HepG2 (cell line): ENCODE results near the gene ACBD6. TPM values are rescaled to one million over a fixed set of nuclear protein-coding genes. Genes with fewer than 3 reads are reported as not detected.

Experiments used
- BCL6 ChIP-seq: IDR thresholded peaks from 2 replicates; pipeline ENCODE4 v1.6.1; 2016; ENCODE audit warnings: missing genetic modification reagents, missing compliant biosample characterization
- CEBPG ChIP-seq: IDR thresholded peaks from 2 replicates; pipeline ENCODE4 v1.6.1; 2016
- MXD4 ChIP-seq: IDR thresholded peaks from 2 replicates; pipeline ENCODE4 v1.6.1; 2016; ENCODE audit warnings: mild to moderate bottlenecking, missing biosample characterization, missing genetic modification reagents
- NCOR1 ChIP-seq: fragments of 200-600 bp; sonication (generic); IDR thresholded peaks from 2 replicates; pipeline ENCODE4 v1.7.0; 2017; ENCODE audit warnings: antibody characterized with exemption, low read length, borderline replicate concordance
- NR2F1 ChIP-seq, 2 experiments: fragments of 450-650 bp in 1 of 2; formaldehyde crosslinking in 1 of 2; IDR thresholded peaks; 2 replicates each; pipeline versions ENCODE4 v1.5.0 to v1.6.1; 2016 to 2020; ENCODE audit warnings: mild to moderate bottlenecking in 1 of 2, missing compliant biosample characterization in 1 of 2, missing genetic modification reagents in 1 of 2, moderate library complexity in 1 of 2
- NRL ChIP-seq: sonication (generic); formaldehyde crosslinking; IDR thresholded peaks from 2 replicates; pipeline ENCODE4 v1.5.0; 2020; ENCODE audit warnings: missing genetic modification reagents, mild to moderate bottlenecking, moderate library complexity, borderline replicate concordance
- PHF20 ChIP-seq: sonication (generic); formaldehyde crosslinking; IDR thresholded peaks from 2 replicates; pipeline ENCODE4 v1.5.0; 2020; ENCODE audit warnings: mild to moderate bottlenecking, missing genetic modification reagents
- RARA ChIP-seq: IDR thresholded peaks from 2 replicates; pipeline ENCODE4 v1.6.1; 2016; ENCODE audit warnings: missing genetic modification reagents, missing compliant biosample characterization
- RXRA ChIP-seq: sonication (generic); formaldehyde crosslinking; IDR thresholded peaks from 2 replicates; pipeline ENCODE4 v1.5.1; 2020; ENCODE audit warnings: missing genetic modification reagents
- SOX5 ChIP-seq: IDR thresholded peaks from 2 replicates; pipeline ENCODE4 v1.6.1; 2016; ENCODE audit warnings: borderline replicate concordance
- TBL1XR1 ChIP-seq: fragments of 150-350 bp; IDR thresholded peaks from 2 replicates; pipeline ENCODE4 v1.6.1; 2014; ENCODE audit warnings: borderline replicate concordance, low read length; ENCODE audit not compliant: partially characterized antibody
- ZBTB34 ChIP-seq: sonication (generic); formaldehyde crosslinking; IDR thresholded peaks from 2 replicates; pipeline ENCODE4 v1.8.0; 2022; ENCODE audit warnings: mild to moderate bottlenecking, missing genetic modification reagents
- polyA plus RNA-seq, 8 experiments: library from polyadenylated mRNA; depleted of rRNA in 3 of 8; stranded (reverse) in 7 of 8; unstranded in 1 of 8; fragments of >200 nt; fragmentation: Illumina TruSeq in 4 of 8; extraction: Trizol in 4 of 8; gene quantifications; 2 replicates each; pipeline versions ENCODE4 v1.2.1 to v1.2.3, GENCODE V29; 2011 to 2016; ENCODE audit warnings: low read depth in 4 of 8, missing spikeins in 1 of 8, mixed read lengths in 1 of 8; ENCODE audit not compliant: insufficient read depth in 1 of 8
- total RNA-seq, 5 experiments: library from RNA; depleted of rRNA; stranded (reverse); fragments of >200 nt; fragmentation: Illumina TruSeq; extraction: Trizol; gene quantifications; 2 replicates each; pipeline ENCODE4 v1.2.3, GENCODE V29; 2016; ENCODE audit warnings: low read depth in 1 of 5

Gene ACBD6
- total and polyA plus RNA-seq, 2 of the 13 experiments (the other 11 are each of a cell fraction or from before 2014, with no cell fraction given), result 33.5 to 47.2 TPM

- no peak for TF ChIP-seq ZBTB34
- TF ChIP-seq RXRA (CRISPR knock-in tag), result peak; percentile 90
- no peak for TF ChIP-seq MXD4
- 0 out of 2 replicates have a peak, but pooled peaks have one; percentile 15 for TF ChIP-seq SOX5 (CRISPR knock-in tag)
- TF ChIP-seq PHF20 (CRISPR knock-in tag), result no peak
- peak; percentile 76; the same call in 1 of the 2 replicates for TF ChIP-seq NCOR1
- TF ChIP-seq BCL6 (CRISPR knock-in tag), result peak; percentile 64; the same call in 1 of the 2 replicates
- 0 out of 2 replicates have a peak, but pooled peaks have one; percentile 4 for TF ChIP-seq CEBPG (CRISPR knock-in tag)
- TF ChIP-seq RARA (CRISPR knock-in tag), result peak; percentile 90
- TF ChIP-seq NR2F1 (CRISPR knock-in tag; IDR thresholded peaks at IDR 0.05), result peak in 1 of 2 experiments; percentile 60; a peak in 1 of 4 replicates
- TF ChIP-seq NRL (CRISPR knock-in tag), result 0 out of 2 replicates have a peak, but pooled peaks have one; percentile 23
- TF ChIP-seq TBL1XR1, result peak; percentile 93
- TF ChIP-seq, all 625 proteins: peak for 21
These were observed 231.7 kb downstream of the ACBD6 start (continued) for GRCh38 chr1:180270530-180271271.
